Lower leg skin (tissue), 4 donors: ENCODE data around the gene ANKS6. TPM values are rescaled to one million over a fixed set of nuclear protein-coding genes. Genes with fewer than 3 reads are reported as not detected.

Source experiments
- DNase-seq, 2 donors: peaks; one replicate each; pipeline ENCODE4 v3.0.0-alpha.2; 2019; ENCODE audit warnings: low spot score in 2 of 2
- H3K4me3 ChIP-seq: fragments of 200-600 bp; sonication (generic); 2 replicates; pipeline ENCODE4 v1.5.1; 2017; ENCODE audit warnings: mild to moderate bottlenecking, low read depth; ENCODE audit not compliant: poor library complexity, severe bottlenecking
- CTCF ChIP-seq, 3 donors: fragments of 450-650 bp; IDR thresholded peaks; one replicate each; pipeline ENCODE4 v1.5.1; 2016; ENCODE audit warnings: antibody characterized with exemption in 3 of 3, mild to moderate bottlenecking in 3 of 3, moderate library complexity in 2 of 3
- POLR2A ChIP-seq, 2 donors: fragments of 450-650 bp; IDR thresholded peaks; one replicate each; pipeline ENCODE4 v1.6.1; 2016 to 2017; ENCODE audit warnings: antibody characterized with exemption in 2 of 2, mild to moderate bottlenecking in 1 of 2, moderate library complexity in 1 of 2
- WGBS, 2 donors: methylation state at CpG; one replicate each; pipeline ENCODE4 v1.1.5; 2018; 5-methylcytosine and 5-hydroxymethylcytosine counted together
- intact Hi-C: fragments of 100-400 bp; cut with DNase I; formaldehyde crosslinking; loops from one replicate; pipeline ENCODE4 v1.15.0; 2023; ENCODE audit warnings: low total_unique reads
- total RNA-seq, 4 donors: library from RNA; depleted of rRNA; stranded (reverse); fragments of >200 nt; gene quantifications; one replicate each; pipeline ENCODE4 v1.1.0, GENCODE V29; 2016

ANKS6 gene
- total RNA-seq, 4 donors from 2014 or later: 11.3 to 28.0 (median 19.1) TPM

- 53 to 55% methylated on average over 8 of the region's 8 CpGs for WGBS, 2 donors
- no peak overlapping the region for H3K4me3 ChIP-seq
- TF ChIP-seq CTCF (IDR thresholded peaks at IDR 0.05): no peak
- no peak for TF ChIP-seq POLR2A (IDR thresholded peaks at IDR 0.05)
- intact Hi-C loops: no loop called here
- DNase-seq: no peak
Measured at GRCh38 chr9:98775831-98776441, 20.4 kb downstream of the ANKS6 start.

- intact Hi-C loops: no loop called here
- DNase-seq: no peak
- TF ChIP-seq POLR2A (IDR thresholded peaks at IDR 0.05) (no peak), CTCF (IDR thresholded peaks at IDR 0.05) (no peak)
Measured at GRCh38 chr9:98774746-98775145, 21.6 kb downstream of the ANKS6 start.

GRCh38 chr9:98773721-98774120 lies 22.6 kb downstream of the ANKS6 start:
- WGBS, 2 donors: 94 to 95% methylated on average over 15 of the region's 15 CpGs
- TF ChIP-seq CTCF (IDR thresholded peaks at IDR 0.05) (no peak), POLR2A (IDR thresholded peaks at IDR 0.05) (no peak)
- no peak for DNase-seq
- H3K4me3 ChIP-seq: no peak overlapping the region
- intact Hi-C loops: no loop called here

More at GRCh38 chr9:98774746-98775145, 21.6 kb downstream of the ANKS6 start:
- 89 to 93% methylated on average over 9 of the region's 9 CpGs for WGBS, 2 donors
- no peak overlapping the region for H3K4me3 ChIP-seq

- H3K4me3 ChIP-seq: no peak overlapping the region
- intact Hi-C loops: no loop called here
- WGBS, 2 donors: 88 to 92% methylated on average over 13 of the region's 13 CpGs
- no peak for DNase-seq
- TF ChIP-seq POLR2A (IDR thresholded peaks at IDR 0.05) (no peak), CTCF (IDR thresholded peaks at IDR 0.05) (no peak)
Measured at GRCh38 chr9:98772364-98773155, 23.8 kb downstream of the ANKS6 start.

GRCh38 chr9:98771209-98771874 lies 25.0 kb downstream of the ANKS6 start:
- H3K4me3 ChIP-seq: no peak overlapping the region
- 92 to 97% methylated on average over 15 of the region's 15 CpGs for WGBS, 2 donors
- no peak for TF ChIP-seq POLR2A (IDR thresholded peaks at IDR 0.05)
- no peak for TF ChIP-seq CTCF (IDR thresholded peaks at IDR 0.05)
- no peak for DNase-seq
- intact Hi-C loops: no loop called here
